Measurements from ENCODE around the gene NKG7.
A peak's percentile ranks its signal among the peaks of the same experiment; 100 is the strongest.

Gene NKG7

DNA sequence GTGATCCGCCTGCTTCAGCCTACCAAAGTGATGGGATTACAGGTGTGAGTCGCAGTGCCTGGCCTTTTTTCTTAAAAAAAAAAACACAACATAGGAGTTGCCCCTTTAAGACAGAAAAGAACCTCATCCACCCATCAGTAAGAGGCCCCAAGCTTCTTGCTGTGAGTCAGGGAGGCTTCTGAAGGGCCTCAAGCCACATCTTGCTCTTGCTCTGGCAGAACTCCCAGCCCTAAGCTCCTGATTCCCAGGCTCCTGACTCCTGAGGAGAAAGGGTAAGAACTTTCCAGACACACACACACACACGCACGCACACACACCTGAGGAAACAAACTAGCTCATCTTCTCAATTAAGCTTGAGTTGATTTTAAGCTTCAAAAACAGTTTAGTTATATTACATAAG, 13.2 kb downstream of the NKG7 start:
- no peak for DNase-seq (ENCODE audit: low spot score)

- DNase-seq (ENCODE audit: low spot score), result no peak
Measured at GRCh38 chr19:51357952-51358351, 14.5 kb downstream of the NKG7 start.

DNA sequence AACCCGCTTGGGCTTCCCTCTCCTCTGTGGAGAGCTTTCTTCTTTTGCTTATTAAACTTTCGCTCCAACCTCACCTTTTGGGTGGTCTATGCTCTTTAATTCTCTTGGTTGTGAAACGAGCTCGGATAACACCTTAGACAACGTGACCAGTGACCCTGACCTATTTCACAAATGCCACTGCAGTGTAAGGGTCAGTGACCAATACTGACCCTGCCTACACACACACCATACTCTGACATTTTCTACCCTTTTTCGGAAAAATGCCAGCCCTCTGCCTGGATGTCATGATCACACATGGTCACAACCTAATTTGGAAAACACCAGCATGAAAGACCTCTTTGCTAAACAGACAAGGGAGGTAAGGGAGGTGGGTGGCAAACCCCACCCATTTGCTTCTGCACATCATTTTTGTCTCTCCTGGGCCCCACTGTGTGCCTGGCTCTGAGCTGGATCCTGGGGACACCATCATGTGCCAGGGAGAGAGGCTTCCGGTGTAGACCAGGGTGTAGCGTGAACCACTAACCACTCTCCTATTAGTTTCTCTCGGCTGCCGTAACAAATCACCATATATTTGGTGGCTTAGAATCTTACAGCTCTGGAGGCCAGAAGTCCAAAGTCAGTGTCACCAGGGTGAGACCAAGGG, 16.2 kb downstream of the NKG7 start:
- DNase-seq (ENCODE audit: low spot score), result no peak

DNA sequence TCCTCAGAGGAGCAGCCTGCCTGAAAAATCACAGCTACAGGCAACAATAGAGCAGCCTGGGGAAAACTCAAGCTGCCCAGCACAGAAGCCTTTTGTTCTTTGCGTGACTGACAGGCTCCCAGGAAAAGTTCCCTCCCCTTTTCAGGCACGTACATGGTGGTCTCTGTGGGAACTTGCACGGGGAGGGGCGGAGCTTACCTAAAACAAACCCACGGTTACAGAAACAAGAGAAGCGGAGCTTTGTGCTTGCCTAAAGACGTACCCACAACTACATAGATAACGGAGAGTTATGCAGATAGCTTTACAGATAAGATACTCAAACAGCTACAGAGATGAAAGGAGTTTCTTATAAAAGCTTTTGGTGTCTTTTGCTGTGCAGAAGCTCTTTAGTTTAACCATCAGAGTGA, 17.7 kb downstream of the NKG7 start:
- peak; percentile 71 for DNase-seq (ENCODE audit: low spot score)

DNA sequence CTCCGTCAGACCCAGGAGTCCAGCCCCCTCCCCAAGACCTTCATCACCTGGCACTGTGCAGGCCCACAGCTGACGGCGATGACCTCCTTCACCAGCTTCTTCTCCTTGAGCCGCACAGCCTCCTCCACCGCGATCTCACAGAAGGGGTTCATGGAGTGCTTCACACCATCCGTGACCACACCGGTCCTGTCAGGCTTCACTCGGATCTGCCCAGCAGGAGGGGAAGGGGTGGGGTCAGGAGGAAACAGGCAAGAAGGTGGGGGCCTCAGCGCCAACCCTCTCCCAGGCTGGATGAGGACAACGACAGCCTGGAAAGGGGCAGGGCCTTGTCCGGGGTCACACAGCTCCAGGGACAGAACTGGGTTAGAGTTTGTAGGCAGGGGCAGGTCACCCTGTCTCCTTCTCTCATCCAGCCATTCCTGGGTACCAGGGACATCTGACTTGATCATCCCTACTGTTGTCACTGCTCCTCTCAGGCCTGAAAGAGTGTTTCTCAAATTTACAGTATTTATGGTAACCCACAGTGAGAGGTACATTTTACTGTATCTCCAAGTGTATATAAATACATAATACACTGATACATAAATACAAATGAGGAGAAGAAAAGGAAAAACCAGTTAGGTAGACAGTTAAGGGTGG, 18.2 kb downstream of the NKG7 start:
- DNase-seq (ENCODE audit: low spot score), result no peak

DNA sequence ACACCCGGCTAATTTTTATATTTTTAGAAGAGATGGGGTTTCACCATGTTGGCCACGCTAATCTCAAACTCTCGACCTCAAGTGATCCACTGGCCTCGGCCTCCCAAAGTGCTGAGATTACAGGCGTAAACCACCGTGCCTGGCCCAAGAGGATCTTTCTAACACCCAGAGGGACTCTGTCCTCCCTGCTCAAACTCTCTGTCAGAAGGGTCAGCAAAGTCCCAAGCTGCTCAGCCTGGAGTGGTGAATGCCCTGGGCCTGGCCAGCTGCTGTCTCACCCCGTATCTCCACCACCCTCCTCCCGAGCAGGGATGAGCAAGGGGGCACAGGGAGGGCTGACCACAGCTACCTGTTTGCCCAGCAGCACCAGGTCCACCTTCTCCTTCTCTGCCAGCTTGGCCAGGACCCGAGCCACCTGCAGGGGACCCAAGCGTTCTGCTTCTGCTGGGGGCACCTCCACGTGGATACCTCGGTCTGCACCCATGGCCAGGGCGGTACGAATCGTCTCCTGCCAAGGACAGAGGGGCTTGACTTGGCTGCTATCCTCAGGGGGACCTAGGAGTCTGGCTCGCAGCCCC, 19.6 kb downstream of the NKG7 start:
- no peak for DNase-seq (ENCODE audit: low spot score)

- DNase-seq (ENCODE audit: low spot score), result no peak
Measured at GRCh38 chr19:51351266-51351990, 21.0 kb downstream of the NKG7 start.

DNA sequence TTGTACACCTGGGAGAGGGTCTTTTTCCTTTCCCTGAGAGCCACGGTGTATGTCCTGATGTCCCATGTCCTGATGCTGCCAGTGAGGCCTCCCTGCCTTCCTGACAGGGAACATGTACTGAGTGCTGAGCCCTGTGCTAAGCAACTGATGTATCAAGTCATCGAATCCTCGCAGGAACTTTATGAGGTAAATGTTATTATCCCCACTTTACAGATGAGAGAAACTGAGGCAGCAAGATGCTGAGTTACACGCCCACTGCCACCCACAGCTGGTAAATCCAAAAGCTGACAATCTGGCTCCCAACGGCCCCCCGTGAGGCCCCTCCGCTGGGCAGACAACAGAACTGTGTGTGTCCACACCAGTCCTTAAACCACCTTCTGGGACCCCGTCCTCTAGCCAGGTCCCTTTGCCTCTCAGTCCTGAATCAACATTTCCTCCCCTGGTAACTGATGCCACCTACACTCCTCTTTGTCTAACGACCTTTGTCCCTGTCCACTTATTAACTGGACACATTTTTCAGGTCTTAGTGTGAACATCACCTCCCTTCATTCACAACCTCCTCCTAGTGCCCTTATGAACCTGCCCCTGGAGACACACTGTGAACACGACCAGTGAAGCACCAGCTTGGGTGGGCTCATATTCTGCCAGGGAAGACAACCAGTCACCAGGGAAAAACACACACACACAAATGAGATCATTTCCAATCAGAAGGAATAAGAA, 25.1 kb downstream of the NKG7 start:
- DNase-seq (ENCODE audit: low spot score), result no peak

GRCh38 chr19:51346742-51347141, 25.7 kb downstream of the NKG7 start:
- no peak for DNase-seq (ENCODE audit: low spot score)

- DNase-seq (ENCODE audit: low spot score), result no peak
Measured at GRCh38 chr19:51345076-51345620, 27.3 kb downstream of the NKG7 start.

DNA sequence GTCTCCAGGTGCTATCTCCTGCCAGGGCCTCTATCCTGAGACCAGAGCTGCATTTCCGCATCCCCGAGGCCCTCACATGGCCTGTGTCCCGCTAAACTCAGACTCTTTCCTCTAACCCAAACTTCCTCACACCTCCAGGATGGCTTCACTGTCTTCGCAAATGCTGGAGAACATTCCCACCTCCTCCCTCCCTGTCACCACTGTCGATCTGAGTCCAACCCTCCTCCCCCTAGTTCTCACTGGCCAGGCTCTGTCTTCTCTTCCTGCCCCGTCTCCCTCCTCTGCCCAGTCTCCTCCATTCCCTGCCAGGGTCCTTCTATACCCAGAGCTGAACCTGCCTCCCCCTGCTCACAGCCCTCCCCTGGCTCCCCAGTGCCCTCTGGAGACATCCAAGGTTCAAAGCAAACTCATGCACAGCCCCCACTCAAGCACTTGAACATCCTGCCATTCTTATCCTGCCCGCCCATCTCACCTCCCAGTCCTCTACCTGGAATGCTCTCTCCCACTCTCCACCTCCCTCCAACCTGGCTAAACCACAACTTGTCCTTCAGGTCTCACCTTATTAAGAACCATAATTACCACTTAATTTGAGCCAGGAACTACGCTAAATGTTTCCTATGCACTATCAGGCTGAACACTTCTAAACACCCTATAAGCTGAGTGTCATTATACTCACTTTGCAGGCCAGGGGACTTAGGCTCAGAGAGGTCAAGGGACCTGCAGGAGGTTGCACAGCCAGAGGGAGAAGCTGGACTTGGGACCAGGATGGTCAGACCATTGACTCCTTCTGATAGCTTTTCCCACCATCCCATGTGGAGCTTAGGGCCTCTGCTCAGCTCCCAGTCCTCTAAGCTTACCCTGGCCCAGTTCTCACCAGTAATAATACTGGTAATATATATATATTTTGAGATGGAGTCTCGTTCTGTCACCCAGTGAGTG, 29.6 kb downstream of the NKG7 start:
- DNase-seq (ENCODE audit: low spot score), result no peak

DNA sequence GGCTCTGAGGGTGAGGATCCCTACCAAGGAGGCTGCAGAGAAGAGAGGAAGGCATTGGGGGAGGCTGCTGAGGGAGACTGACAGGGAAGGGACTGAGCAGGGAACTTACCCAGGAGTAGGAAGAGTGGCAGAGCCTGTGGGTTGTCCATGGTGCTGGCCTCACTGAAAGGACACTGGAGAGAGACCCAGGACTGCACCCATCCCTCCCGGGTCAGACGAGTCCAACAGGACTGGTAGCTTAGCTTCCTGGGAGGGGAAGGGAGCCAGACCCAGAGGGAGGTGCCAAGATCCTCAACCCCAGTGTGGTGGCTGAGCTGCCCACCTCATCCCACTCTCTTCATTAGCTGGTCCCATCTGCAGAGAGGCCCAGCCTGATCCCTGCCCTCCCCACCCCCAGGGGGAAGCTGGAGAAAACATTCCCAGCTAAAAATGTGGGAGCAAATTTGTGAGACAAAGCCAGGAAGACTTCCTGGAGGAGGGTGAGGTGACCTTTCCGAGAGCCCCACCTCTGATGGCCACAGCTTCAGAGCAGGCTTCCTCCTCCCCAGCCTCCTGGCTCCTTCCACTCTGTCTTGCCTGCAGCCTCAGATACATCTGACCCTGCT, 30.4 kb downstream of the NKG7 start, which contains the start of gene VSIG10L:
Gene VSIG10L (minus strand): TSS at position 164 of the 605 bp plus-strand sequence. CDS start 15 bp downstream, at position 149.
- DNase-seq (ENCODE audit: low spot score), result no peak

DNA sequence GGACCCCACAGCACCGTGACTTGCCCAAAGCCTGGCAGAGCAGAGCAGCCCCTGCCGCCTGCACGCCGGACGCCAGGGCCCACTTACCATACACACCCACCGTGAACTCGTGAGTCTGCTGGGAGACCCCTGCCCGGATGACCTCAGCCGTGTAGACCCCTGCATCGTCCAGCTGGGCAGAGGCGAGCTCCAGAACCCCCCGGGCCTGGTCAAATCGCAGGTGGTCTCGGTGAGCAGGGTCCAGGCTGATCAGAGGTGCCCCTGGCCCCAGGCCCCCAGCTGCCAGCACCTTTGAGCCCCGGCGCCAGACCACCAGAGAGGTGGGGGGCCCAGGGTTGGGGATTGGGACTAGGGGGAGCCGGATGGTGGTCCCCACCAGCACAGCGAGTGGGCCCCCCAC, 31.4 kb downstream of the NKG7 start:
- no peak for DNase-seq (ENCODE audit: low spot score)

DNA sequence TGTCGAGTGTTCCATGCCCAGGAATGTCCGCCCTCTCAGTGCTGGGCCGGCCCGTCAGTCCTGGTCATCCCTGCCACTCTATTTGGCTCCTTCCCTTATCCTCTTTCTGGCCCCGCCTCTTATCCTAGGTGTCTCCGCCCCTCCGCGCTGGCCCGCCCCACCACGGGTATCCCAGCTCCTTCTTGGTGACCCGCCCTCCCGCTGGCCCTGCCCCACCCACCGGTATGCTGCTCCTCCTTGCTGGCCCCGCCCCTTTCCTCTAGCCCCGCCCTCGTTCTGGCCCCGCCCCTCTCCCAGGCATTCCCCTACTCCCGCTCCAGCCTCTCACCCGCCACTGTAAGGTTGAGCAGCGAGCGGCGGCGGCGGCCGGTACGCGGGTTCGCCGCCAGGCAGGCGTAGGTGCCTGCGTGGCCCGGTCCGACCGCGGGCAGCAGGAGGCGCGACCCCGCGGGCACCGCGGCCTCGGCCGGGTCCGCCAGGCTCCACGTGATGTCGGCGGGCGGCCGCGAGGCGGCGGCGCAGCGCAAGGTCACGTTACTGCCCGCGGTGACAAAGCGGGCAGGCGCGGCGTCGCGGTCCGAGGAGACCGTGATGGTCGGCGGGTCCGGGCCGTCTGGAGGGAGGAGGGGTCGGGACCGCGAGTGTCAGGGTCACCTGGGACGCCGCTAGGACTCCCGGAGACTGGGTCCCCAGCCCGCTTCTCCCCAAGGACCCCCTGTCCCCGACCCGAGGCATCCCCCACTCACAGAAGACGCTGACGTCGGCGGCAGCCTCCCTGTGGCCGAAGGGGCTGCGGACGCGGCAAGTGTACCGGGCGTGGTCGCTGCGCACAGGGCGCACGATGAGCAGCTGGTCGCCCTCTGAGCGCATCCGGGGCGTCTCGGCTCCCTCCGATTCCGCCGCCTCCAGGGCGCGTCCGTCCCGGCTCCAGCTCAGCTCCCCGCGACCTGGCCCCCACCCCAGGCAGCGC, 32.5 kb downstream of the NKG7 start:
- DNase-seq (ENCODE audit: low spot score), result peak; percentile 94

- peak; percentile 63 for DNase-seq (ENCODE audit: low spot score)
Measured at GRCh38 chr19:51339313-51339686, 33.2 kb downstream of the NKG7 start.

GRCh38 chr19:51338563-51339312, 33.7 kb downstream of the NKG7 start:
- peak; percentile 94 for DNase-seq (ENCODE audit: low spot score)

DNA sequence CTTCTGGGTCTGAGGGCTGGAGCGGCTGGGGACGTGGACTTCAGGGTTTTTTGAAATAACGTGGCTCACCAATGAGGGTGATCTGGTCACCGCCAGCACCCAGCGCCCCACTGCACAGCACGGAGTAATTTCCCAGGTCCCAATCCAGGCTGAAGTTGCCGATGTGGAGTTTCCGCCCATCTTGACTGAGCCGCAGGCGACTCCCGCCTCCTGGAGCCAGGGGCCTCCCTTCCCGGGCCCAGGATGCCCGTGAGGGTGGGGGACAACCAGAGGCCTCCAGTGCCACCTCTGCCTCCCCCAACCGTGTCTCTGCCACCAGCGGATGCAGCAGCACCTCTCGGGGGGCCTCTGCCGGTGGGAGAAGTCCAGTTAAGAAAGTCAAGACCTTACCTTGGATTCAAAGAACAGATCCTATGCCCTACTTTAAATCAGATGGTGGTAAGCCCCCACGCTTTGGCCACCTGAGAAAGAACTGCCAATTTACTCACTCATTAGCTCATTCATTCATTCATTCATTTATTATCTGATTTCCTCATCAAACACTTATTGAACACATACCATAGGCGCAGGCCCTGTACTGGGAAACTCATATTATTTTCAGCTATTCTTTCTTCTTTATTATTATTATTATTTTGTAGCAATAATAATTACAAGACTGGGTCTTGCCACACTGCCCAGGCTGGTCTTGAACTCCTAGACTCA, 34.4 kb downstream of the NKG7 start:
- DNase-seq (ENCODE audit: low spot score), result no peak

Measured in iPS-NIHi11 (cell line).